ENCODE measurements around the gene ERC1. TPM values are rescaled to one million over a fixed set of nuclear protein-coding genes. Genes with fewer than 3 reads are reported as not detected.

The ERC1 gene
- 10 to 100 TPM; 37.7 to 67.5 (median 49.5) TPM for total RNA-seq
- 10 to 100 TPM in 1 of 2 donors, 1 to 10 TPM in 1; 6.5 to 23.0 TPM for polyA plus RNA-seq
- long read RNA-seq, donor 1, partial matches to known transcripts, result 10 of 30 reads
- long read RNA-seq, donor 1, other reads (novel, unspliced or antisense), result 20 of 30 reads
- long read RNA-seq, donor 2, full-length matches to known transcripts, result 1 of 34 reads
- long read RNA-seq, donor 2, partial matches to known transcripts, result 18 of 34 reads
- long read RNA-seq, donor 2, other reads (novel, unspliced or antisense), result 15 of 34 reads
- long read RNA-seq, donor 3, full-length matches to known transcripts, result 1 of 84 reads
- long read RNA-seq, donor 3, partial matches to known transcripts, result 30 of 84 reads
- long read RNA-seq, donor 3, other reads (novel, unspliced or antisense), result 53 of 84 reads

DNA sequence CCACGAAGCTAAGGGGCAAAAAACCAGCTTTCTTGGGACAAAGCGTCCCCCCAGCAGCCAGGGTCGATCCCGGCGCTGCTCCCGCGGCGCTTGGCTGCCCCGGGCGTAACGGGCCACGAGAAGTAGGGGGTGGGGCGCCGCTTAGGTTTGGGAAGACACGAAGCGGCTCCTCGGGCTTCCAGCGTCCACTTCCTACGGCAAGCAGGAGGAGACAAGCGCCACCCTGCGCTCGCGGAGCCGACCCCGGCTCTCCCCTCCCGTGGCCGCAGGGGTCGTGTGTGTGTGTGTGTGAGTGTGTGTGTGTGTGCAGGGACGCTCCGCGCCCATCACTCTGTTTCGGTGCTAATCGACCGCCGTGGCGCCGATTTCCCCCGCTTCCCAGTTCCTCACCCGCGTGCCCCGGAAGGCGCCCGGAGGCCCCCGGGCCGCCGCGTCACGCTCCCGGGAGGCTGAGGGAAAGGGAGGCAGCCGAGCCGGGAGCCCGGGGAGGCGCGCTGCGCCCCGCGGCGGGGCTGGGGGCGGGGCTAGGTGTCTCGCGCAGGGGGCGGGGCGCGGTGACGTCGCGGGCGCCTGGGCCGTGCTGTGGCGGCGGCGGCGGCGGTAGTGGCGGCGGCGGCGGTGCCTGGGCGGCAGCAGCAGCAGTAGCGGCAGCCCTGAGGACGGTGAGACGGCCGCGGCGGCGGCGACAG, at the start of gene ERC1:
Gene ERC1 (plus strand): TSS at position 563 of the 689 bp plus-strand sequence. CDS start 36,681 bp downstream, outside the sequence.
- H3K9me3 ChIP-seq, result no peaks in the 10 kb centered on the region
- H3K4me1 ChIP-seq, result peaks cover 0 to 49% (median 29%) of the 10 kb centered on the region in 9 donors
- H3K27me3 ChIP-seq, result no peaks in the 10 kb centered on the region
- peaks cover 0 to 5% (median 0%) of the 10 kb centered on the region in 9 donors for H3K36me3 ChIP-seq
- H3K27ac ChIP-seq, result peak within 1 kb of the TSS; percentile 94 to 100 (median 98)
- H3K4me3 ChIP-seq, result peak within 1 kb of the TSS; percentile 80 to 96 (median 90)
- ATAC-seq (peak; percentile 95 to 98 (median 96)), DNase-seq (peak; percentile 90 to 91)
- intact Hi-C loops (cut with DNase I), result loop anchor here in 6 of 10 donors (1.0 to 10.0 kb wide), 7 partner anchors 42 to 901 kb away; partner anchors contain the start of gene RAD52 (in 3 of the 6)
- WGBS, 2 donors, result 0 to 1% methylated on average over 25 to 86 of the region's 87 CpGs
- TF ChIP-seq, protein P1, sequence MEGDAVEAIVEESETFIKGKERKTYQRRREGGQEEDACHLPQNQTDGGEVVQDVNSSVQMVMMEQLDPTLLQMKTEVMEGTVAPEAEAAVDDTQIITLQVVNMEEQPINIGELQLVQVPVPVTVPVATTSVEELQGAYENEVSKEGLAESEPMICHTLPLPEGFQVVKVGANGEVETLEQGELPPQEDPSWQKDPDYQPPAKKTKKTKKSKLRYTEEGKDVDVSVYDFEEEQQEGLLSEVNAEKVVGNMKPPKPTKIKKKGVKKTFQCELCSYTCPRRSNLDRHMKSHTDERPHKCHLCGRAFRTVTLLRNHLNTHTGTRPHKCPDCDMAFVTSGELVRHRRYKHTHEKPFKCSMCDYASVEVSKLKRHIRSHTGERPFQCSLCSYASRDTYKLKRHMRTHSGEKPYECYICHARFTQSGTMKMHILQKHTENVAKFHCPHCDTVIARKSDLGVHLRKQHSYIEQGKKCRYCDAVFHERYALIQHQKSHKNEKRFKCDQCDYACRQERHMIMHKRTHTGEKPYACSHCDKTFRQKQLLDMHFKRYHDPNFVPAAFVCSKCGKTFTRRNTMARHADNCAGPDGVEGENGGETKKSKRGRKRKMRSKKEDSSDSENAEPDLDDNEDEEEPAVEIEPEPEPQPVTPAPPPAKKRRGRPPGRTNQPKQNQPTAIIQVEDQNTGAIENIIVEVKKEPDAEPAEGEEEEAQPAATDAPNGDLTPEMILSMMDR (IDR thresholded peaks at IDR 0.05), result peak in 2 of 9 donors; percentile 9 to 34

DNA sequence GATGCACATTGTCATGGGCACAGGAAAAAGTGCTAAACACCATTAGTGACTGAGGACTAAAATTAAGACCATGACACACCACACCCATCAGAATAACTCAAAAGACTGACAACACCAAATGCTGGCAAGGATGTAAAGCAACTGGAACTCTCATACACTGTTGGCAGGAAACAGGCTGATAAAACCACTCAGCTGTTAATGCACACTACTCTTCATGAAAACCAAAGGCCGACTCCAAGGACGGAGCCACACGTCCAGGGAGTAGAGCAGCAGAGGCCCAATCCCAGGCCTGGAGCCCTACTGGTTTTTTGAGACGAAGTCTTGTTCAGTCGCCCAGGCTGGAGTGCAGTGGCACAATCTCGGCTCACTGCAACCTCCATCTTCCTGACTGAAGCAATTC, 48.0 kb upstream of the ERC1 start:
- DNase-seq, result peak in 1 of 2 donors; percentile 36
- Histone ChIP-seq H3K36me3 (peaks cover 0 to 54% (median 0%) of the 10 kb centered on the region in 9 donors), H3K4me3 (no peak overlapping the region), H3K27me3 (no peaks in the 10 kb centered on the region), H3K4me1 (peaks cover 0 to 28% (median 2%) of the 10 kb centered on the region in 9 donors), H3K9me3 (no peaks in the 10 kb centered on the region), H3K27ac (peak overlapping the region in 5 of 10 donors; percentile 45 to 74 (median 54))
- intact Hi-C loops (cut with DNase I), result loop anchor here in 3 of 10 donors (10.0 kb wide), 3 partner anchors 152 to 378 kb away; partner anchors contain the start of gene WNK1 (in 1 of the 3)
- TF ChIP-seq, protein P1 (IDR thresholded peaks at IDR 0.05), result no peak
- ATAC-seq, result peak; percentile 34 to 92 (median 82)
- WGBS, 2 donors, result 40 to 76% methylated on average over 6 of the region's 6 CpGs

DNA sequence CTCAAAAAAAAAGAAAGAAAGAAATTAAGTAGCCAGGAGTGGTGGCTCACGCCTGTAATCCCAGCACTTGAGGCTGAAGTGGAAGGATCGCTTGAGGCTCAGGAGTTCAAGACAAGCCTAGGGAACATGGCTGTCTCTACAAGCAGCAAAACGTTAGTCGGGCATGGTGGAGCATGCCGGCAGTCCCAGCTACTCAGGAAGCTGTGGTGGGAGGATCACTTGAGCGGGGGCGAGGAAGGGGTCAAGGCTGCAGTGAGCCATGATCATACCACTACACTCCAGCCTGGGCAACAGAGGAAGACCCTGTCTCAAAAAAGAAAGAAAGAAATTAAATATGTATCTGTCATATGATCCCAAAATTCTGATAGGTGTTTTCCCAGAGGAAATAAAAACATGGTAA, 46.8 kb upstream of the ERC1 start:
- 70 to 80% methylated on average over 7 of the region's 7 CpGs for WGBS, 2 donors
- H3K4me3 ChIP-seq, result no peak overlapping the region
- ATAC-seq, result no peak
- intact Hi-C loops (cut with DNase I), result loop anchor here in 3 of 10 donors (10.0 kb wide), 3 partner anchors 151 to 379 kb away; partner anchors contain the start of gene WNK1 (in 1 of the 3)
- H3K36me3 ChIP-seq, result peaks cover 0 to 52% (median 0%) of the 10 kb centered on the region in 9 donors
- no peak for DNase-seq
- no peaks in the 10 kb centered on the region for H3K27me3 ChIP-seq
- H3K27ac ChIP-seq, result no peak overlapping the region
- H3K4me1 ChIP-seq, result peaks cover 0 to 35% (median 11%) of the 10 kb centered on the region in 9 donors
- TF ChIP-seq, protein P1 (IDR thresholded peaks at IDR 0.05), result no peak
- H3K9me3 ChIP-seq, result no peaks in the 10 kb centered on the region

DNA sequence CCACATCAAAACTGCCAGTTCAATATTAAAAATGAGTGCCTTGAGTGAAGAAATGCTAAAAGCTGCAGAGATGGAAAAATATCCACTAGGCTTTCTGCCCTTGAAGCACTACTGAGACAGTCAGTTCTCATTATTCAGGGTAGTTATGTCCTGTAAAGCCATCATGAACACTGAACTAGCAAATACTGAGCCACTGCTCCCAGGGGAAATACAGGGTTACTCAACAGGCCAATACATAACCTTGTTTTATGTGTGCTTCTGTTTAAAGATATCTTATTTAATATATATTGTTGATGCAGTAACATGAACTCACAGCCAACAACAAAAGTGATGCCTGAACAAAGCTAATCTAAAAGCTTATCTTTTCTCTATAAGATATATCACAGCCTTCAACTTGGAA, 44.8 kb upstream of the ERC1 start:
- TF ChIP-seq, protein P1 (IDR thresholded peaks at IDR 0.05), result no peak
- no peak for ATAC-seq
- intact Hi-C loops (cut with DNase I), result loop anchor here in 7 of 10 donors (5.0 to 10.0 kb wide), 9 partner anchors 34 to 641 kb away; partner anchors contain the start of gene WNK1 (in 3 of the 7)

More for the DNA sequence above, 44.8 kb upstream of the ERC1 start:
- no peaks in the 10 kb centered on the region for H3K9me3 ChIP-seq
- no peaks in the 10 kb centered on the region for H3K27me3 ChIP-seq
- DNase-seq, result no peak
- peaks cover 0 to 35% (median 11%) of the 10 kb centered on the region in 9 donors for H3K4me1 ChIP-seq
- peaks cover 0 to 33% (median 0%) of the 10 kb centered on the region in 9 donors for H3K36me3 ChIP-seq
- peak overlapping the region in 1 of 10 donors; percentile 16 for H3K27ac ChIP-seq
- H3K4me3 ChIP-seq, result no peak overlapping the region

Data from heart right ventricle (tissue), 16 donors.